Panc1 (cell line): Measurements from ENCODE around the gene DLK2.
A peak's percentile ranks its signal among the peaks of the same experiment; 100 is the strongest.

Experiments used
- POLR2AphosphoS5 ChIP-seq: IDR thresholded peaks from 2 replicates; pipeline ENCODE4 v1.6.1; 2012; ENCODE audit warnings: mild to moderate bottlenecking, low read depth, low read length, moderate library complexity
- SIN3A ChIP-seq: IDR thresholded peaks from 2 replicates; pipeline ENCODE4 v1.6.1; 2012; ENCODE audit warnings: low read depth, mild to moderate bottlenecking, low read length, moderate library complexity, borderline replicate concordance; ENCODE audit not compliant: insufficient read depth
- TCF7L2 ChIP-seq: IDR thresholded peaks from 2 replicates; pipeline ENCODE4 v1.6.1; 2011; ENCODE audit warnings: mild to moderate bottlenecking, low read depth, low read length, inconsistent platforms
- TF ChIP-seq, protein P1 (sequence below): fragments of 450-650 bp; IDR thresholded peaks from 2 replicates; pipeline ENCODE4 v1.5.1; 2017; ENCODE audit warnings: mild to moderate bottlenecking
- TF ChIP-seq, protein P2 (sequence below), 2 experiments: IDR thresholded peaks; 2 replicates each; pipeline ENCODE4 v1.6.1; 2011 to 2012; ENCODE audit warnings: low read depth in 2 of 2, control low read depth in 1 of 2, low read length in 1 of 2, mild to moderate bottlenecking in 1 of 2, moderate library complexity in 1 of 2; ENCODE audit not compliant: insufficient read depth in 1 of 2

DNA sequence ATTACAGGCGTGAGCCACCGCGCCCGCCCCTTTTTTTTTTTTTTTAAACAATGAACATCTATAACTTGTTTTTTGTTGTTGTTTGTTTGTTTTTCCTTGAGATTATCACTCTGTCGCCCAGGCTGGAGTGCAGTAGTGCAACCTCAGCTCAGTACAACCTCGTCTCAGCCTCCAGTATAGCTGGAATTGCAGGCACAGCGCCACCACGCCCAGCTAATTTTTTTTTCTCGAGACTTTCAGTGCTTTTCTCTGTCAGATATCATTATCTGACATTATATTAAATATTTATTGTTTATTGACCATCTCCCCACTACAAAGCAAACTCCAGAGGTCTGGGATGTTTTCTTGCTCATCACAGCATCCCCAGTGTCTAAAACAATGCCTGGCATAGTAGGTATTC is 2.3 kb upstream of the DLK2 start:
- TF ChIP-seq, protein P1, sequence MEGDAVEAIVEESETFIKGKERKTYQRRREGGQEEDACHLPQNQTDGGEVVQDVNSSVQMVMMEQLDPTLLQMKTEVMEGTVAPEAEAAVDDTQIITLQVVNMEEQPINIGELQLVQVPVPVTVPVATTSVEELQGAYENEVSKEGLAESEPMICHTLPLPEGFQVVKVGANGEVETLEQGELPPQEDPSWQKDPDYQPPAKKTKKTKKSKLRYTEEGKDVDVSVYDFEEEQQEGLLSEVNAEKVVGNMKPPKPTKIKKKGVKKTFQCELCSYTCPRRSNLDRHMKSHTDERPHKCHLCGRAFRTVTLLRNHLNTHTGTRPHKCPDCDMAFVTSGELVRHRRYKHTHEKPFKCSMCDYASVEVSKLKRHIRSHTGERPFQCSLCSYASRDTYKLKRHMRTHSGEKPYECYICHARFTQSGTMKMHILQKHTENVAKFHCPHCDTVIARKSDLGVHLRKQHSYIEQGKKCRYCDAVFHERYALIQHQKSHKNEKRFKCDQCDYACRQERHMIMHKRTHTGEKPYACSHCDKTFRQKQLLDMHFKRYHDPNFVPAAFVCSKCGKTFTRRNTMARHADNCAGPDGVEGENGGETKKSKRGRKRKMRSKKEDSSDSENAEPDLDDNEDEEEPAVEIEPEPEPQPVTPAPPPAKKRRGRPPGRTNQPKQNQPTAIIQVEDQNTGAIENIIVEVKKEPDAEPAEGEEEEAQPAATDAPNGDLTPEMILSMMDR: peak; percentile 81
- TF ChIP-seq SIN3A (no peak), POLR2AphosphoS5 (no peak), TCF7L2 (no peak)
- TF ChIP-seq, protein P2, sequence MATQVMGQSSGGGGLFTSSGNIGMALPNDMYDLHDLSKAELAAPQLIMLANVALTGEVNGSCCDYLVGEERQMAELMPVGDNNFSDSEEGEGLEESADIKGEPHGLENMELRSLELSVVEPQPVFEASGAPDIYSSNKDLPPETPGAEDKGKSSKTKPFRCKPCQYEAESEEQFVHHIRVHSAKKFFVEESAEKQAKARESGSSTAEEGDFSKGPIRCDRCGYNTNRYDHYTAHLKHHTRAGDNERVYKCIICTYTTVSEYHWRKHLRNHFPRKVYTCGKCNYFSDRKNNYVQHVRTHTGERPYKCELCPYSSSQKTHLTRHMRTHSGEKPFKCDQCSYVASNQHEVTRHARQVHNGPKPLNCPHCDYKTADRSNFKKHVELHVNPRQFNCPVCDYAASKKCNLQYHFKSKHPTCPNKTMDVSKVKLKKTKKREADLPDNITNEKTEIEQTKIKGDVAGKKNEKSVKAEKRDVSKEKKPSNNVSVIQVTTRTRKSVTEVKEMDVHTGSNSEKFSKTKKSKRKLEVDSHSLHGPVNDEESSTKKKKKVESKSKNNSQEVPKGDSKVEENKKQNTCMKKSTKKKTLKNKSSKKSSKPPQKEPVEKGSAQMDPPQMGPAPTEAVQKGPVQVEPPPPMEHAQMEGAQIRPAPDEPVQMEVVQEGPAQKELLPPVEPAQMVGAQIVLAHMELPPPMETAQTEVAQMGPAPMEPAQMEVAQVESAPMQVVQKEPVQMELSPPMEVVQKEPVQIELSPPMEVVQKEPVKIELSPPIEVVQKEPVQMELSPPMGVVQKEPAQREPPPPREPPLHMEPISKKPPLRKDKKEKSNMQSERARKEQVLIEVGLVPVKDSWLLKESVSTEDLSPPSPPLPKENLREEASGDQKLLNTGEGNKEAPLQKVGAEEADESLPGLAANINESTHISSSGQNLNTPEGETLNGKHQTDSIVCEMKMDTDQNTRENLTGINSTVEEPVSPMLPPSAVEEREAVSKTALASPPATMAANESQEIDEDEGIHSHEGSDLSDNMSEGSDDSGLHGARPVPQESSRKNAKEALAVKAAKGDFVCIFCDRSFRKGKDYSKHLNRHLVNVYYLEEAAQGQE (IDR thresholded peaks at IDR 0.05; ENCODE audit: insufficient read depth in 1 of 2, low read depth in 2 of 2, low read length in 1 of 2): no peak
